GM18951 (cell line): ENCODE results near the gene ZNF423.

ENCODE experiments used
- POLR2A ChIP-seq: IDR thresholded peaks from 4 replicates; pipeline ENCODE4 v1.6.1; 2011; ENCODE audit warnings: mild to moderate bottlenecking; ENCODE audit not compliant: insufficient read length, insufficient read depth; ENCODE audit errors: extremely low read depth
- in situ Hi-C: fragments of 300-500 bp; cut with MboI; formaldehyde crosslinking; loops from one replicate; pipeline ENCODE4 v1.12.0; 2022; ENCODE audit warnings: low sequenced_read_pairs, mixed read lengths, inconsistent platforms; ENCODE audit not compliant: unreplicated experiment

Gene ZNF423

GRCh38 chr16:49855822-49856671 is at the start of gene ZNF423:
ZNF423 (minus strand) TSS chr16:49856112; CDS start chr16:49855774, 338 bp downstream.
- no peak for TF ChIP-seq POLR2A
- in situ Hi-C loops, result no loop called here

GRCh38 chr16:49904348-49905062 is 48.6 kb upstream of the ZNF423 start:
- in situ Hi-C loops, result no loop called here
- TF ChIP-seq POLR2A, result no peak

- no peak for TF ChIP-seq POLR2A
- in situ Hi-C loops, result no loop called here
Observed at GRCh38 chr16:49902908-49903307, 47.0 kb upstream of the ZNF423 start.

- in situ Hi-C loops, result no loop called here
- no peak for TF ChIP-seq POLR2A
Observed at GRCh38 chr16:49901711-49902110, 45.8 kb upstream of the ZNF423 start.

- in situ Hi-C loops, result no loop called here
- no peak for TF ChIP-seq POLR2A
Observed at GRCh38 chr16:49900875-49901274, 45.0 kb upstream of the ZNF423 start.

- in situ Hi-C loops, result no loop called here
- TF ChIP-seq POLR2A, result no peak
Observed at GRCh38 chr16:49899991-49900695, 44.2 kb upstream of the ZNF423 start.

- in situ Hi-C loops, result no loop called here
- TF ChIP-seq POLR2A, result no peak
Observed at GRCh38 chr16:49896447-49896964, 40.6 kb upstream of the ZNF423 start.

GRCh38 chr16:49890876-49891275 is 35.0 kb upstream of the ZNF423 start:
- no peak for TF ChIP-seq POLR2A

GRCh38 chr16:49889725-49890397 is 33.9 kb upstream of the ZNF423 start:
- in situ Hi-C loops, result no loop called here

More at GRCh38 chr16:49890876-49891275, 35.0 kb upstream of the ZNF423 start:
- in situ Hi-C loops, result no loop called here

GRCh38 chr16:49886554-49887094 is 30.7 kb upstream of the ZNF423 start:
- no peak for TF ChIP-seq POLR2A
- in situ Hi-C loops, result no loop called here

More at GRCh38 chr16:49889725-49890397, 33.9 kb upstream of the ZNF423 start:
- no peak for TF ChIP-seq POLR2A

- no peak for TF ChIP-seq POLR2A
Observed at GRCh38 chr16:49884033-49885015, 28.4 kb upstream of the ZNF423 start.

More at GRCh38 chr16:49884033-49885015, 28.4 kb upstream of the ZNF423 start:
- in situ Hi-C loops, result no loop called here
